Astrocyte (in vitro differentiated cells and primary cell): Measurements from ENCODE around the gene ASPSCR1.

Experiments
- EZH2 ChIP-seq: IDR thresholded peaks from 2 replicates; pipeline ENCODE4 v1.6.1; 2012; ENCODE audit warnings: mild to moderate bottlenecking, low read length, inconsistent platforms; ENCODE audit not compliant: insufficient read depth
- TF ChIP-seq, protein P1 (sequence below): IDR thresholded peaks from 2 replicates; pipeline ENCODE4 v1.5.1; 2011; ENCODE audit warnings: low read depth, mild to moderate bottlenecking, inconsistent platforms, low read length, moderate library complexity; ENCODE audit not compliant: insufficient read depth

DNA sequence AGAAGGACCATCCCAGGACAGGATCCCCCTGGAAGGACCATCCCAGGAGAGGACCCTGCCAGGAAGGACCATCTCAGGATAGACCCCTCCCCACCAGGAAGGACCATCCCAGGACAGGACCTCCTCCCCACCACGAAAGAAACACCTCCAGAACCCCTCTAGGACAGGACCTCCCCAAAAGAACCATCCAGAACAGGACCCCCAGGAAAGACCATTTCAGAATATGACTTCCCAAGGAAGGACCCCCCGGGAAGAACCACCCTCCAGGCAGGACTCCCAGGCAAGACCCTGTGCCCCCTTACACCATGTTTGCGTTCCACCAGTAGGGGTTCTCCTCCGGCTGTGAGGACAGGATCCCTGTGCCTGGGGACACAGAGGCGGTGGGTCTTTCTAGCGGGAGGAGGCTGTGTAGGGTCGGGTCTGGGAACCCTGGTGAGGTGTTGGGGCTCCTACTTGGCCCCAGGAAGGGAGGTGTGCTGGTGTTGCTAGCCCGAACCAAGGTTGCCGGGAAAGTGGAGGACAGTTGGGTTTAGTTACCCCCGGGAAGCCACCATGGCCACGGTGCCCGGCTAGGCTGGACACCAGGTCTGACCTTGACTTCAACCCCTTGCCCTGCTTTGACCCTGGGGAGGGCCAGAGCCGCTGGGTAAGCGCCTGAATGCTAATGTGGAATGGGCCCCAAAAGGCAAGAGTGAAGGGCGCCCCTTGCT is 18.6 kb upstream of the ASPSCR1 start:
- TF ChIP-seq, protein P1, sequence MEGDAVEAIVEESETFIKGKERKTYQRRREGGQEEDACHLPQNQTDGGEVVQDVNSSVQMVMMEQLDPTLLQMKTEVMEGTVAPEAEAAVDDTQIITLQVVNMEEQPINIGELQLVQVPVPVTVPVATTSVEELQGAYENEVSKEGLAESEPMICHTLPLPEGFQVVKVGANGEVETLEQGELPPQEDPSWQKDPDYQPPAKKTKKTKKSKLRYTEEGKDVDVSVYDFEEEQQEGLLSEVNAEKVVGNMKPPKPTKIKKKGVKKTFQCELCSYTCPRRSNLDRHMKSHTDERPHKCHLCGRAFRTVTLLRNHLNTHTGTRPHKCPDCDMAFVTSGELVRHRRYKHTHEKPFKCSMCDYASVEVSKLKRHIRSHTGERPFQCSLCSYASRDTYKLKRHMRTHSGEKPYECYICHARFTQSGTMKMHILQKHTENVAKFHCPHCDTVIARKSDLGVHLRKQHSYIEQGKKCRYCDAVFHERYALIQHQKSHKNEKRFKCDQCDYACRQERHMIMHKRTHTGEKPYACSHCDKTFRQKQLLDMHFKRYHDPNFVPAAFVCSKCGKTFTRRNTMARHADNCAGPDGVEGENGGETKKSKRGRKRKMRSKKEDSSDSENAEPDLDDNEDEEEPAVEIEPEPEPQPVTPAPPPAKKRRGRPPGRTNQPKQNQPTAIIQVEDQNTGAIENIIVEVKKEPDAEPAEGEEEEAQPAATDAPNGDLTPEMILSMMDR = no peak
- no peak for TF ChIP-seq EZH2
